SK-N-MC (cell line): Measurements from ENCODE around the gene TRIM63.

Experiments used
- DNase-seq: peaks from one replicate; pipeline ENCODE4 v3.0.0-alpha.2; 2011; ENCODE audit warnings: low read depth, low spot score
- H3K27ac ChIP-seq: fragments of 200-600 bp; sonication (generic); 2 replicates; pipeline ENCODE4 v1.5.1; 2016; ENCODE audit warnings: mixed run types
- H3K36me3 ChIP-seq: fragments of 200-600 bp; sonication (generic); 2 replicates; pipeline ENCODE4 v1.6.1; 2017; ENCODE audit warnings: antibody characterized with exemption, low read length, mixed read lengths; ENCODE audit not compliant: insufficient read depth
- H3K4me3 ChIP-seq: fragments of 200-600 bp; sonication (generic); 2 replicates; pipeline ENCODE4 v1.5.1; 2016
- H3K9ac ChIP-seq: fragments of 200-600 bp; sonication (generic); 2 replicates; pipeline ENCODE4 v1.8.0; 2017; ENCODE audit warnings: mixed run types, mixed read lengths; ENCODE audit not compliant: insufficient read length
- H3K9me3 ChIP-seq: fragments of 200-600 bp; sonication (generic); 2 replicates; pipeline ENCODE4 v1.6.1; 2017; ENCODE audit warnings: low read depth, mild to moderate bottlenecking, antibody characterized with exemption, low read length, moderate library complexity, mixed read lengths
- EZH2 ChIP-seq: fragments of 200-600 bp; sonication (generic); IDR thresholded peaks from one replicate; pipeline ENCODE4 v1.6.1; 2017; ENCODE audit warnings: antibody characterized with exemption
- FOXP2 ChIP-seq: optimal IDR thresholded peaks from 2 replicates; pipeline ENCODE3; 2011; ENCODE audit warnings: mild to moderate bottlenecking, moderate library complexity; ENCODE audit not compliant: insufficient read depth; ENCODE audit errors: extremely low read length, control extremely low read depth
- POLR2AphosphoS5 ChIP-seq: IDR thresholded peaks from 2 replicates; pipeline ENCODE4 v1.6.1; 2012; ENCODE audit warnings: mild to moderate bottlenecking, low read depth, low read length, borderline replicate concordance

Gene TRIM63

DNA sequence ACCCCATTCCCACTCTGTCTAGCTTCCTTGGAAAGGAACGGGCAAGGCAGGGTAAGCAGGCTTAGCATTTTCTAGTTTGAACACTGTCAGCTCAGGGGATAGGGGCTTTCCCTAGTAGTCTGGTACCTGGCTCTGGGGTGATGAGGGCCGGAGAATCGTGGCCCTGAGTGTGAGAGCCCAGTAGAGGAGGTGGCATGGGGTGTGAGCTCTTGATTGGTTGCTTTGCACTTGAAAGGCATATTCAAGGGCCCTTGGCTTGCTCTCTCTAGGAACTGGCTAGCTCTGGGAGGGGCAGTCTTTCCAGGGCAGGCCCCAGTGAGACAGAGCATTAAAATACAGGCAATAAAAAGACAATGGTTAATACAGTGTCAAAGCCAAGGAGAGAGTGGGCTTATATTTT lies 56.6 kb downstream of the TRIM63 start:
- Histone ChIP-seq H3K4me3 (no peak overlapping the region), H3K27ac (no peak overlapping the region), H3K9me3 (no peaks in the 10 kb centered on the region), H3K9ac (no peak overlapping the region), H3K36me3 (no peaks in the 10 kb centered on the region)
- TF ChIP-seq EZH2 (no peak), POLR2AphosphoS5 (no peak), FOXP2 (no peak)
- no peak for DNase-seq

DNA sequence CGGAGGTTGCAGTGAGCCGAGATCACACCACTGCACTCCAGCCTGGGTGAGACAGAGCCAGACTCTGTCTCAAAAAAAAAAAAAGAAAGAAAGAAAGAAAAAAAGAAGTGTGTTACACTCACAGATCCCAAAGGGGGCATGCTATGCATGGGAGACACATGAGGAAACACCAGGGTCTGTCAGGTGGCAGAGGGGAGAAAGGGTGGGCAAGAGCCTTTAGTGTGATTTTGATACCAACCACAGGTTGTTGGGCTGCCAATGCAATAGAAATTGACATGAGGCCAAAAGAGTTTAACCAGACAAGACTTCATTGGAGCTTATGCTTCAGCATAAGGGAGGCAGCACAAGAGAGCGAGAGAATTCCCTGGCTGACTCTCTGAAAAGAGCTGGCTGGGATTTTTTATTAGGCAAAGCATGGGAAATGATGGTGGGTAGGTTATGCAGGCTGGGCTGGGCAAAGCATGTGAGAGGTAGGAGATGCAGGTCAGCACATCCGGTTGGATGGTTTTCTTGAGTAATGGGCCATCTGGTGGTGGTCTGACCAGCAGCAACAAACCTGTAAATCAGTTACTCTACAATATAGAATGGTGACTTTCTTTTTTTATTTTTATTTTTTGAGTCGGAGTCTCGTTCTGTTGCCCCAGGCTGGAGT lies 57.5 kb downstream of the TRIM63 start:
- Histone ChIP-seq H3K4me3 (no peak overlapping the region), H3K9ac (no peak overlapping the region), H3K27ac (no peak overlapping the region), H3K9me3 (no peaks in the 10 kb centered on the region), H3K36me3 (no peaks in the 10 kb centered on the region)
- no peak for DNase-seq
- TF ChIP-seq EZH2 (no peak), FOXP2 (no peak), POLR2AphosphoS5 (no peak)

DNA sequence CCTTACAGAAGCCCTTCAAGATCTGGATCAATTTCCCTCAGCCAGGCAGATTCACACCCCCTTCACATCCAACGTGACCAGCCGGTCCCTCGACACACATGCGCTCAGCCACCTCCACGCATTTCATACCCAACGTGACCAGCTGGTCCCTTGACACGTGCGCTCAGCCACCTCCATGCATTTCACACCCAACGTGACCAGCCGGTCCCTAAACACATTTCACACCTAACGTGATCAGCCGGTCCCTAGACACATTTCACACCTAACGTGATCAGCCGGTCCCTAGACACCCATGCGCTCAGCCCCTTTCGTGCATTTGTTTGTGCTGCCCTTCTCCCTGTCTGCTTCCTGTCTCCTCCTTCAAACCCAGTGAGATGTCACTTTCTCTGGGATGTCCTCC lies 60.7 kb downstream of the TRIM63 start:
- no peaks in the 10 kb centered on the region for H3K9me3 ChIP-seq
- TF ChIP-seq POLR2AphosphoS5, result no peak
- no peak for TF ChIP-seq FOXP2
- no peak for TF ChIP-seq EZH2
- no peak overlapping the region for H3K4me3 ChIP-seq
- DNase-seq, result no peak
- no peaks in the 10 kb centered on the region for H3K36me3 ChIP-seq
- H3K27ac ChIP-seq, result no peak overlapping the region
- no peak overlapping the region for H3K9ac ChIP-seq

DNA sequence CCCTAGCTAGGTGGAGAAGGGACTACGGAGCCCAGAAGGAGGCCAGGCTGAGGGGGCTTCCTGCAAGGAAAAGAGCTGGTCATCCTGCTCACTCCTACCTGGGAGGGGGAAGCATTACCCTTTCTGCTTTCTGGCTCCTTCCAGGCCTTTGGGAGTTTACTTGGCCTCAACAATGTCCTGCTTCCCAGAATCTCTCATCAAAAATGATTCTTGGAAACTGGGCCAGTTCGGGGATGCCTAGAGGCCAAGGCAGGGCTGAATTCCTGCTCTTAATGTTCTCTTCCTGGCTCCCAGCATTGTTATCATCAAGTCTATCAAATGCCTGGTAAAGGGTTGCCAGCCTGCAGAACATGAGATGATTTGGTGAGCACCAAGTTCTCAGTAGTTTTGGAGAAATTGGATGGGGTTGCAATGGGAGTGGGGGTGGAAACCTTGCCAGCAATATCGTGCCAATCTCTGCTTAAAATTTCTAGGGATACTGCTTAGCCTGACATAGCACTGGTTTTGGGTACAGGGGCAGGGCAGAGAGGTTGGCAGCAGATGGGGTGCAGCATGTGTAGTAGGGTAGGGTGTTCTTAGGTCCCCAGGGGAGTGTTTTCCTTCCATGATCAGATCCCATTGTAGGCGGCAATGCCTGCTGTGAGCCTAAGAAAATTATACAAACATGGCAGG lies 61.9 kb downstream of the TRIM63 start:
- H3K36me3 ChIP-seq, result no peaks in the 10 kb centered on the region
- no peaks in the 10 kb centered on the region for H3K9me3 ChIP-seq
- DNase-seq, result no peak
- TF ChIP-seq FOXP2 (no peak), EZH2 (no peak)
- H3K27ac ChIP-seq, result no peak overlapping the region
- no peak overlapping the region for H3K4me3 ChIP-seq
- H3K9ac ChIP-seq, result no peak overlapping the region

DNA sequence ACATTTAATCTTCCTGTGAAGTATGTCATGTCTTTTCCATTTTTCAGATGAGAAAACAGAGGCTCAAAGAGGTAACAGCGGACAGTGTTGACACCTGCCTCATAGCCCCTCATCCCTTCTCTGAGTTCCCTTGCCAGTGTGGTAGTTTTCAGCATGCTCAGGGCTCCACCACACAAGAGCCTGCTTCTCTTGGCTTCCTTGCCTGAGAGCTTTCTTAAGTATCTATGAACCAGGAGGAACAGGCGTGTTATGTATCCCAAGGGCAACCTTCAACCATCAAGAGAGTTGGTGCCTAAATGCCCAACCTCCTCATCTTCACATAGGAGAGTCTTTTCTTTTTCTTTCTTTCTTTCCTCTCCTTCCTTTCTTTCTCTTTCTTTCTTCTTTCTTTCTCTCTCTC lies 63.7 kb downstream of the TRIM63 start:
- Histone ChIP-seq H3K4me3 (no peak overlapping the region), H3K9ac (no peak overlapping the region), H3K9me3 (no peaks in the 10 kb centered on the region), H3K36me3 (no peaks in the 10 kb centered on the region), H3K27ac (no peak overlapping the region)
- no peak for DNase-seq
- TF ChIP-seq EZH2 (no peak), POLR2AphosphoS5 (no peak), FOXP2 (no peak)

DNA sequence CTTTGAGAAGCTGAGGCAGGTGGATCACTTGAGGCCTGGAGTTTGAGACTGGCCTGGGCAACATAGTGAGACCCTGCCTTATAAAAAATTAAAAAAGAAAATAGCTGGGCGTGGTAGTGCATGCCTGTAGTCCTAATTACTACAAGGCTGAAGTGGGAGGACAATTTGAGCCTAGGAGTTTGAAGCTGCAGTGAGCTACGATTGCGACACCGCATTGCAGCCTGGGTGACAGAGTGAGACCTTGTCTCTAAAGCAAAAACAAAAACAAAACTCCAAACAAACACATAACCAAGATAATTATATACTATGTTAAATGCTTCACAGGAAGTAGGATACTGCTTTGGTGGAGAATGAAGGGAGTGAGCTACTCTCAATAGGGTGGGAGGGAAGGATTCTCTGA lies 64.2 kb downstream of the TRIM63 start:
- no peak for DNase-seq
- Histone ChIP-seq H3K36me3 (no peaks in the 10 kb centered on the region), H3K27ac (no peak overlapping the region), H3K9me3 (no peaks in the 10 kb centered on the region), H3K4me3 (no peak overlapping the region), H3K9ac (no peak overlapping the region)
- no peak for TF ChIP-seq EZH2
- TF ChIP-seq FOXP2, result no peak
- TF ChIP-seq POLR2AphosphoS5, result no peak
